ENCODE data around the gene RIMOC1.

The RIMOC1 gene

DNA sequence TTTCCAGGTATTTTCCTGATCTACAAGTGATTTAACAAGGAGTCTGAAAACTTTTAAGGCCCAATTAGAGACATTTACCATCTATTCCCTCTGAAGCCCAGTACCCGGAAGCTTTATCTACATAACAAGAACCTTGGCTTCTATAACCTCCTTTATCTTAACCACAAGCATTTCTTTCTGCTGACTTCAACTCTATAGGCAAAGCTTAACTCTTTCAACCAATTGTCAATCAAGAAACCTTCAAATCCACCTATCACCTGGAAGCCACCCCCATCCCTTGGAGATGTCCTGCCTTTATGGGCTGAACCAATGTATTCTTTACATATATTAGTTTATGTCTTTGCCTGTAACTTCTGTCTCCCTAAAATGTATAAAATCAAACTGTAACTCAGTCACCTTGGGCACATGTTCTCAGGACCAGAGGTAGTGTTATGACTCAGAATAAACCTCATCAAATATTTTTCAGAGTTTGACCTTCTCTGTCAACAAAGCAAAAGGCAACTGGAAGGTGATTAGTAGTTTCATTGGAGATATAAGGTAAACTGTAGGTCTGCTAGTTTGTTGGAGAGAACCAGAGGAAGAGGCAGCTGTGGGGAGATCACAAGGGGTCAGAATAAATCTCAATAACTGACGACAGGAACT, 13.0 kb upstream of the RIMOC1 start:
- TF ChIP-seq, protein P1, sequence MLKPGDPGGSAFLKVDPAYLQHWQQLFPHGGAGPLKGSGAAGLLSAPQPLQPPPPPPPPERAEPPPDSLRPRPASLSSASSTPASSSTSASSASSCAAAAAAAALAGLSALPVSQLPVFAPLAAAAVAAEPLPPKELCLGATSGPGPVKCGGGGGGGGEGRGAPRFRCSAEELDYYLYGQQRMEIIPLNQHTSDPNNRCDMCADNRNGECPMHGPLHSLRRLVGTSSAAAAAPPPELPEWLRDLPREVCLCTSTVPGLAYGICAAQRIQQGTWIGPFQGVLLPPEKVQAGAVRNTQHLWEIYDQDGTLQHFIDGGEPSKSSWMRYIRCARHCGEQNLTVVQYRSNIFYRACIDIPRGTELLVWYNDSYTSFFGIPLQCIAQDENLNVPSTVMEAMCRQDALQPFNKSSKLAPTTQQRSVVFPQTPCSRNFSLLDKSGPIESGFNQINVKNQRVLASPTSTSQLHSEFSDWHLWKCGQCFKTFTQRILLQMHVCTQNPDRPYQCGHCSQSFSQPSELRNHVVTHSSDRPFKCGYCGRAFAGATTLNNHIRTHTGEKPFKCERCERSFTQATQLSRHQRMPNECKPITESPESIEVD (tag by site-specific recombination; IDR thresholded peaks at IDR 0.05): no peak
- TF ChIP-seq ZNF114 (tag by site-specific recombination; IDR thresholded peaks at IDR 0.05) (no peak), ZNF350 (tag by site-specific recombination; IDR thresholded peaks at IDR 0.05) (no peak), ZNF654 (tag by site-specific recombination; IDR thresholded peaks at IDR 0.05; ENCODE audit: low read depth) (no peak), ZNF239 (tag by site-specific recombination; IDR thresholded peaks at IDR 0.05) (no peak), SALL2 (tag by site-specific recombination; IDR thresholded peaks at IDR 0.05; ENCODE audit: borderline replicate concordance) (no peak), KLF7 (tag by site-specific recombination; IDR thresholded peaks at IDR 0.05; ENCODE audit: borderline replicate concordance) (no peak), ZNF747 (tag by site-specific recombination; IDR thresholded peaks at IDR 0.05) (no peak), ZNF560 (tag by site-specific recombination; IDR thresholded peaks at IDR 0.05; ENCODE audit: borderline replicate concordance) (no peak), KLF8 (tag by site-specific recombination; IDR thresholded peaks at IDR 0.05) (no peak), ZNF701 (tag by site-specific recombination; IDR thresholded peaks at IDR 0.05) (no peak), ZNF2 (tag by site-specific recombination; IDR thresholded peaks at IDR 0.05) (no peak), ZNF174 (tag by site-specific recombination; IDR thresholded peaks at IDR 0.05) (no peak), FEZF1 (tag by site-specific recombination; IDR thresholded peaks at IDR 0.05) (no peak), ZNF175 (tag by site-specific recombination; IDR thresholded peaks at IDR 0.05) (no peak)
- TF ChIP-seq, protein P2, sequence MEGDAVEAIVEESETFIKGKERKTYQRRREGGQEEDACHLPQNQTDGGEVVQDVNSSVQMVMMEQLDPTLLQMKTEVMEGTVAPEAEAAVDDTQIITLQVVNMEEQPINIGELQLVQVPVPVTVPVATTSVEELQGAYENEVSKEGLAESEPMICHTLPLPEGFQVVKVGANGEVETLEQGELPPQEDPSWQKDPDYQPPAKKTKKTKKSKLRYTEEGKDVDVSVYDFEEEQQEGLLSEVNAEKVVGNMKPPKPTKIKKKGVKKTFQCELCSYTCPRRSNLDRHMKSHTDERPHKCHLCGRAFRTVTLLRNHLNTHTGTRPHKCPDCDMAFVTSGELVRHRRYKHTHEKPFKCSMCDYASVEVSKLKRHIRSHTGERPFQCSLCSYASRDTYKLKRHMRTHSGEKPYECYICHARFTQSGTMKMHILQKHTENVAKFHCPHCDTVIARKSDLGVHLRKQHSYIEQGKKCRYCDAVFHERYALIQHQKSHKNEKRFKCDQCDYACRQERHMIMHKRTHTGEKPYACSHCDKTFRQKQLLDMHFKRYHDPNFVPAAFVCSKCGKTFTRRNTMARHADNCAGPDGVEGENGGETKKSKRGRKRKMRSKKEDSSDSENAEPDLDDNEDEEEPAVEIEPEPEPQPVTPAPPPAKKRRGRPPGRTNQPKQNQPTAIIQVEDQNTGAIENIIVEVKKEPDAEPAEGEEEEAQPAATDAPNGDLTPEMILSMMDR (tag by site-specific recombination; IDR thresholded peaks at IDR 0.05): no peak
- TF ChIP-seq, protein P3, sequence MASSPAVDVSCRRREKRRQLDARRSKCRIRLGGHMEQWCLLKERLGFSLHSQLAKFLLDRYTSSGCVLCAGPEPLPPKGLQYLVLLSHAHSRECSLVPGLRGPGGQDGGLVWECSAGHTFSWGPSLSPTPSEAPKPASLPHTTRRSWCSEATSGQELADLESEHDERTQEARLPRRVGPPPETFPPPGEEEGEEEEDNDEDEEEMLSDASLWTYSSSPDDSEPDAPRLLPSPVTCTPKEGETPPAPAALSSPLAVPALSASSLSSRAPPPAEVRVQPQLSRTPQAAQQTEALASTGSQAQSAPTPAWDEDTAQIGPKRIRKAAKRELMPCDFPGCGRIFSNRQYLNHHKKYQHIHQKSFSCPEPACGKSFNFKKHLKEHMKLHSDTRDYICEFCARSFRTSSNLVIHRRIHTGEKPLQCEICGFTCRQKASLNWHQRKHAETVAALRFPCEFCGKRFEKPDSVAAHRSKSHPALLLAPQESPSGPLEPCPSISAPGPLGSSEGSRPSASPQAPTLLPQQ (tag by site-specific recombination; IDR thresholded peaks at IDR 0.05): no peak
- TF ChIP-seq, protein P4, sequence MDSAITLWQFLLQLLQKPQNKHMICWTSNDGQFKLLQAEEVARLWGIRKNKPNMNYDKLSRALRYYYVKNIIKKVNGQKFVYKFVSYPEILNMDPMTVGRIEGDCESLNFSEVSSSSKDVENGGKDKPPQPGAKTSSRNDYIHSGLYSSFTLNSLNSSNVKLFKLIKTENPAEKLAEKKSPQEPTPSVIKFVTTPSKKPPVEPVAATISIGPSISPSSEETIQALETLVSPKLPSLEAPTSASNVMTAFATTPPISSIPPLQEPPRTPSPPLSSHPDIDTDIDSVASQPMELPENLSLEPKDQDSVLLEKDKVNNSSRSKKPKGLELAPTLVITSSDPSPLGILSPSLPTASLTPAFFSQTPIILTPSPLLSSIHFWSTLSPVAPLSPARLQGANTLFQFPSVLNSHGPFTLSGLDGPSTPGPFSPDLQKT (IDR thresholded peaks at IDR 0.05; ENCODE audit: borderline replicate concordance, low read depth, low read length): no peak
- CTCF ChIA-PET: no interaction called here
- Histone ChIP-seq H3K4me1 (ENCODE audit: control insufficient read depth, insufficient read depth, low read length) (no peaks in the 10 kb centered on the region), H3K36me3 (ENCODE audit: control insufficient read depth in 2 of 2, insufficient read depth in 1 of 2, low read length in 2 of 2) (no peaks in the 10 kb centered on the region), H3K27ac (ENCODE audit: extremely low read depth, low read depth, low read length) (no peak overlapping the region), H3K4me3 (ENCODE audit: low read depth, low read length) (no peak overlapping the region), H3K9me3 (ENCODE audit: control insufficient read depth, insufficient read depth, low read depth, low read length) (no peaks in the 10 kb centered on the region)
- POLR2A ChIA-PET: interaction anchor here (2.0 kb wide), 1 partner anchor 13 kb away, joined by 7 read pairs; the partner anchor contains the start of gene RIMOC1

DNA sequence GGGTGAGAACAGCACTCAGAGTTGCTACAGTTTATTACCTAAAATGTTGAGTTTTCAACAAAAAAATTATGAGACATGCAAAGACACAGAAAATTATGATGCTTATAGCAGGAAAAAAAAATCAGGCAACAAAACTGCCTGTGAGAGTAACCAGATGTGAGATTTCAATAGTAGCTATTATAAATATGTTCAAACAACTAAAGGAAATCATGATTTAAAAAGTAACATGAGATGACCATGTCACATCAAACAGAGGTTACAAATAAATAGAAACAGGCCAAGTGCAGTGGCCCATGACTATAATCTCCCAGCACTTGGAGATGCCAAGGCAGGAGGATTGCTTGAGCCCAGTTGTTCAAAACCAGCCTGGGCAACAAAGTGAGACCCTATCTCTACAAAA, 12.1 kb upstream of the RIMOC1 start:
- H3K27ac ChIP-seq (ENCODE audit: extremely low read depth, low read depth, low read length): no peak overlapping the region
- H3K4me1 ChIP-seq (ENCODE audit: control insufficient read depth, insufficient read depth, low read length): no peaks in the 10 kb centered on the region
- no peak overlapping the region for H3K4me3 ChIP-seq (ENCODE audit: low read depth, low read length)
- H3K36me3 ChIP-seq (ENCODE audit: control insufficient read depth in 2 of 2, insufficient read depth in 1 of 2, low read length in 2 of 2): no peaks in the 10 kb centered on the region
- ChIA-PET POLR2A (interaction anchor here (2.0 kb wide), 1 partner anchor 12 kb away, joined by 7 read pairs; the partner anchor contains the start of gene RIMOC1), CTCF (no interaction called here)
- H3K9me3 ChIP-seq (ENCODE audit: control insufficient read depth, insufficient read depth, low read depth, low read length): no peaks in the 10 kb centered on the region
- TF ChIP-seq ZNF23 (tag by site-specific recombination; IDR thresholded peaks at IDR 0.05; ENCODE audit: borderline replicate concordance) (no peak), KLF10 (tag by site-specific recombination; IDR thresholded peaks at IDR 0.05) (no peak), KLF8 (tag by site-specific recombination; IDR thresholded peaks at IDR 0.05) (no peak), BCL11A (tag by site-specific recombination; IDR thresholded peaks at IDR 0.05; ENCODE audit: low read depth) (no peak), HOXA7 (CRISPR knock-in tag; IDR thresholded peaks at IDR 0.05; ENCODE audit: borderline replicate concordance) (no peak), MYNN (tag by site-specific recombination; IDR thresholded peaks at IDR 0.05; ENCODE audit: borderline replicate concordance) (no peak), ZFP3 (tag by site-specific recombination; IDR thresholded peaks at IDR 0.05; ENCODE audit: low read depth) (no peak), ZNF768 (tag by site-specific recombination; IDR thresholded peaks at IDR 0.05) (no peak), ZNF121 (tag by site-specific recombination; IDR thresholded peaks at IDR 0.05) (no peak), ZEB2 (tag by site-specific recombination; IDR thresholded peaks at IDR 0.05) (no peak)
- TF ChIP-seq, protein P5, sequence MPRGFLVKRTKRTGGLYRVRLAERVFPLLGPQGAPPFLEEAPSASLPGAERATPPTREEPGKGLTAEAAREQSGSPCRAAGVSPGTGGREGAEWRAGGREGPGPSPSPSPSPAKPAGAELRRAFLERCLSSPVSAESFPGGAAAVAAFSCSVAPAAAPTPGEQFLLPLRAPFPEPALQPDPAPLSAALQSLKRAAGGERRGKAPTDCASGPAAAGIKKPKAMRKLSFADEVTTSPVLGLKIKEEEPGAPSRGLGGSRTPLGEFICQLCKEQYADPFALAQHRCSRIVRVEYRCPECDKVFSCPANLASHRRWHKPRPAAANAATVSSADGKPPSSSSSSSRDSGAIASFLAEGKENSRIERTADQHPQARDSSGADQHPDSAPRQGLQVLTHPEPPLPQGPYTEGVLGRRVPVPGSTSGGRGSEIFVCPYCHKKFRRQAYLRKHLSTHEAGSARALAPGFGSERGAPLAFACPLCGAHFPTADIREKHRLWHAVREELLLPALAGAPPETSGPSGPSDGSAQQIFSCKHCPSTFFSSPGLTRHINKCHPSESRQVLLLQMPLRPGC (tag by site-specific recombination; IDR thresholded peaks at IDR 0.05): no peak
